Inferior parietal cortex (tissue), 1 donor: ENCODE data around the gene LDAH.
"Not testable (repeated sequence)": the region's sequence is repeated elsewhere in the genome, so short reads cannot be mapped to it uniquely, and the experiment has no call there.

ENCODE experiments used
- DNase-seq: peaks from one replicate; pipeline ENCODE4 v3.0.0-alpha.2; 2016; ENCODE audit errors: extremely low spot score

The LDAH gene

GRCh38 chr2:20723543-20723942 is 99.4 kb downstream of the LDAH start:
- no peak for DNase-seq

- DNase-seq = no peak
These were observed 100.2 kb downstream of the LDAH start for GRCh38 chr2:20722592-20723240.

- no peak for DNase-seq
These were observed 105.3 kb downstream of the LDAH start for GRCh38 chr2:20717641-20718040.

DNA sequence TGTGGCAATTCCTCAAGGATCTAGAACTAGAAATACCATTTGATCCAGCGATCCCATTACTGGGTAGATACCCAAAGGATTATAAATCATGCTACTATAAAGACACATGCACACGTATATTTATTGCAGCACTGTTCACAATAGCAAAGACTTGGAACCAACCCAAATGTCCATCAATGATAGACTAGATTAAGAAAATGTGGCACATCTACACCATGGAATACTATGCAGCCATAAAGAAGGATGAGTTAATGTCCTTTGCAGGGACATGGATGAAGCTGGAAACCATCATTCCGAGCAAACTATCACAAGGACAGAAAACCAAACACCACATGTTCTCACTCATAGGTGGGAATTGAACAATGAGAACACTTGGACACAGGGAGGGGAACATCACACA is 106.7 kb downstream of the LDAH start:
- DNase-seq = not testable (repeated sequence)

DNA sequence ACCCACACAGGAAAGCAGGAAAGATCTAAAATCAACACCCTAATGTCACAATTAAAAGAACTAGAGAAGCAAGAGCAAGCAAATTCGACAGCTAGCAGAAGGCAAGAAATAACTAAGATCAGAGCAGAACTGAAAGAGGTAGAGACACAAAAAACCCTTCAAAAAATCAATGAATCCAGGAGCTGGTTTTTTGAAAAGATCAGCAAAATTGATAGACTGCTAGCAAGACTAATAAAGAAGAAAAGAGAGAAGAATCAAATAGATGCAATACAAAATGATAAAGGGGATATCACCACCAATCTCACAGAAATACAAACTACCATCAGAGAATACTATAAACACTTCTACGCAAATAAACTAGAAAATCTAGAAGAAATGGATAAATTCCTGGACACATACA is 108.5 kb downstream of the LDAH start:
- DNase-seq = not testable (repeated sequence)

DNA sequence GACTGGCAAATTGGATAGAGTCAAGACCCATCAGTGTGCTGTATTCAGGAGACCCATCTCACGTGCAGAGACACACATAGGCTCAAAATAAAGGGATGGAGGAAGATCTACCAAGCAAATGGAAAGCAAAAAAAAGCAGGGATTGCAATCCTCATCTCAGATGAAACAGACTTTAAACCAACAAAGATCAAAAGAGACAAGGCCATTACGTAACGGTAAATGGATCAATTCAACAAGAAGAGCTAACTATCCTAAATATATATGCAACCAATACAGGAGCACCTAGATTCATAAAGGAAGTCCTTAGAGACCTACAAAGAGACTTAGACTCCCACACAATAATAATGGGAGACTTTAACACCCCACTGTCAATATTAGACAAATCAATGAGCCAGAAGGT is 109.3 kb downstream of the LDAH start:
- DNase-seq = not testable (repeated sequence)

DNA sequence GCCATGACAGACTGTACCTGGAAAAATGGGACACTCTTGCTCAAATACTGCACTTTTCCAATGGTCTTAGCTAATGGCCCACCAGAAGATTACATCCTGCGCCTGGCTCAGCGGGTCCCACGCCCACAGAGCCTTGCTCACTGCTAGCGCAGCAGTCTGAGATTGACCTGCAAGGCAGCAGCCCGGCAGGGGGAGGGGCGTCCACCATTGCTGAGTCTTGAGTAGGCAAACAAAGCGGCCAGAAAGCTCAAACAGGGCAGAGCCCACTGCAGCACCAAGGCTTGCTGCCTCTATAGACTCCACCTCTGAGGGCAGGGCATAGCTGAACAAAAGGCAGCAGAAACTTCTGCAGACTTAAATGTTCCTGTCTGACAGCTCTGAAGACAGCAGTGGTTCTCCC is 111.3 kb downstream of the LDAH start:
- not testable (repeated sequence) for DNase-seq

- DNase-seq = no peak
These were observed 115.3 kb downstream of the LDAH start for GRCh38 chr2:20707601-20708000.

DNA sequence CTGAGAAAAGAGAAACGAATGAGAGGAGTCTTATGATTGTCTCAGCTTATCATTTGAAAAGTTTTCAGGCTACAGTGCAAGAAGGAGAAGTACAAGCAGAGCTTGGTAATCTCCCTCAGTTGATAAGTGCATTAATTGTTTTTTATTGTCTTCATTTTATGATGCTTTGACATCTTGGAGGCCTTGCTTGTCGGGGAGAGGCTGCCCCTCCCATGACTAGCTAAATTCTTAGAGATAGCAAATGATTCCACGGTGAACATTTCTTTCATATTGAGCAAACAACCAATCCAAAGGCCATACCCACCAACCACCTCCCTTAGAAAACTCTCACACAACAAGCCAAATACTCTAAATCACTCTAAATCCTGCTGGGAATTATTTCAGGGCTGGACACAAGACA is 116.1 kb downstream of the LDAH start:
- no peak for DNase-seq

- no peak for DNase-seq
These were observed 116.7 kb downstream of the LDAH start for GRCh38 chr2:20706217-20706616.

DNA sequence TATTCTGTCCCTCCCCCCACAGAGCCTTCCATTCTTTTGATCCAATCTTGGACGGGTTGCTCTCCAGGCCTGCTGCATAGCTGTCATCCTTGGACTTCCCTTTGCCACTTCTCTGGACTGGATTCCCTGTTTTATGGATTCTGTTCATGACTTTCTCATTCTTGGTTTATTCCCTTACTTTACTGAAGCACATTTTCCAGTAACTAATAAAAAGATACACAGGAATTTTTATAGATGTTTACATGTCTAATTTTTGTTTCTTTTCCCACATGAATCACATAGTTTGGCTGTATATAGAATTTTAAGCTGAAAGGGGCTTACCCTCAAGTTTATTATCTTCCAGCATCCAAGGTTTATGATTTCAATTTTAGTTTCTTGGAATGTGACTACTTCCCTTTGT is 118.0 kb downstream of the LDAH start:
- DNase-seq = no peak

GRCh38 chr2:20702563-20702962 is 120.3 kb downstream of the LDAH start:
- DNase-seq = no peak

DNA sequence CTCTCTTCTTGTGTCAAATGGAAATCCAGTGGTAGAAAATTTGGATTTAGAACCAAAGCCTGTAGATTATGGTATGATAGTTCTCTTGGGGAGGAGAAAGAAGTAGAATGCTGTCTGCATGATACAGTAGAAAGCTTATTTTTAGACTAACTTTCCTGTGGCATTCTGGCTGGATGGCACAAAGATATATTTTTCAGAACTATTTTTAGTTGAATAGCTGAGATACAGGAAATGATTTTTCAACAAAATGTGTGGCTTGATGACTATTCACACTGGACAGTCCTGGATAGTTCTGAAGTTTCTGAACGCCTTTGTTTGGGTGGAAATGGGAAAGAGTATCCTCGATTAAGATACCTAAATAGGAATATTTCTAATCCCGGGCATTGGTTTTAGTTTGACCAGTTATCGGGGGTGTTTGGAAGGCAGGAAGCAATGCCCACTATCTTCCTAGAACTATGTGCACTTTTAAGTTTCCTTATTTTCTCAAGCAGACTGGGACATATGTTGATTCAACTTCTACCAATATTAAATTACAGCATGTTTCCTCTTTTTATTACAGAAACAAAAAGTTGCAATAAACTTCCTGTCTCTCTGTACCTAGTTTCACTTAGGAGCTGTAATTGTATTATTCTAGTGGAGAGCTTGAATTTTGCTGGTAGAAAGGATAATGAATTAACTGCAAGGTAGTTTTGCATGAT is 123.8 kb downstream of the LDAH start:
- DNase-seq = no peak

DNA sequence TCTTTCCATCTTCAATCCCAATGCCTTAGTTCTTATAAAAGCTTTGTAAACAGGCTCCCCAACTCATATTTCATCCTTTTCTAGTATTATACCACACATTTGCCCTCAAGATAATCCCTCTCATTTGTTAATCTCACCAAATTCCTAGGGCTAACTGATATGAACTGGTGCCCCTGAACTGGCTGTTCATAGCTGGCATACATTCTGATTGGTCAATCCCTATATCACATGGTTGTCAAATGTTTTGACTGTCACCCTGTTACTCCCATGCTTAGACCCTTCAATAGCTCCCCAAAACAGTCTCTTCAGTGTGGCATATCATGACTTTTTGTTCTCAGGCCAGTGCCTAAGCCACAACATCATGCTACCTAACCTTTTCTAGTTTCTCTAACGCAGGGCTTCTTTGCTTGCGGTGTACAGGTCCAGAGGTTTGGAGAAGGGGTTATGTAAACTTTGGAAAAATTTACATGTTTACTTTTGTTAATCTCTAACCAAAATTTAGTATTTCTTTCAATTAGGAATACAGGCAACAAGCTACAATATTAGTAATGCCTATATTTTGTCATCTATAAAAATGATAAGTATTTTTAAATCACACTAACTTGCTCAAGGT is 125.5 kb downstream of the LDAH start:
- DNase-seq = no peak

GRCh38 chr2:20696366-20696765 is 126.5 kb downstream of the LDAH start:
- DNase-seq = no peak

- no peak for DNase-seq
These were observed 129.6 kb downstream of the LDAH start for GRCh38 chr2:20693317-20693716.

GRCh38 chr2:20692081-20692480 is 130.8 kb downstream of the LDAH start:
- no peak for DNase-seq

GRCh38 chr2:20691076-20691734 is 131.7 kb downstream of the LDAH start:
- DNase-seq = no peak

DNA sequence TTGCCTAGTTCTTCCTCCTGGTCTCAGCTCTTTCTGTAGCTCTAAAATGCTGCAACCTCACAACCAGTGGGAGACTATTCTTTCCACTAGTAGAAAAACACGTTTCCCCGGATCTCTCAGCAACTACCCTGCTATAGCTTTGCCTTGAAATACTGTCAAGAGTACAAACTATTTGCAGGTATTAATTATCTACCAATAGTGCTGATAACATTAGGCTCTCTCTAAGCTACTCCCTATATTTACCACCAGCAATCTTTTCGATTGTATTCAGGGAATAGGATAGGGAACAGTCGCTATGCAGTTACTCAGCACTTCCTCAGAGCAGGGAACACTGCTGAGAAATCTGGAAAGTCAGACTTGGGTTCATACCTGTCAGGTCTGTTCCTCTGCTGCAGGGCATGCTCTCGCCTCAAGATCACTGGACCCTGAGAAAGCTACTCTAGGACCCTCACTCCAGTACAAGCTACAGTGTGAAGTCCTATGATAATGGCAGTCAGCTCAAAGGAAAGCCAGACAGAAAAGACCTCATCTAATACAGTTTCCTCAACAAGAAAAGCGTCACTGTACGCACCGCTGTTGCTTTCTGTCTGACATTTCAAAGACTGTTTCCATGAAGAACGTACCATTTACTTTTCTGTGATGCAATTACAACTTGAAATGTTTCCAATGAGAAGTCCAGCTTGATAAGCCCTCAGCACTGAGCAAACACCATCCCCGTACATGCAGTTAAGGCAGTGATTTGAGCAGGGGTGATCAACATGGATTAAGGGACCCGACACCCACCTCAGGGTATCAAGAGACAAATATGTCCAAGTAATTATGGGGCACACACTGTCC is 133.3 kb downstream of the LDAH start:
- no peak for DNase-seq

GRCh38 chr2:20687260-20687832 is 135.6 kb downstream of the LDAH start:
- DNase-seq = no peak

GRCh38 chr2:20684581-20685063 is 138.3 kb downstream of the LDAH start:
- DNase-seq = no peak
